Tongue (tissue), 2 donors: ENCODE data around the gene TSEN34. TPM values are rescaled to one million over a fixed set of nuclear protein-coding genes. Genes with fewer than 3 reads are reported as not detected.
"Not testable (repeated sequence)": the region's sequence is repeated elsewhere in the genome, so short reads cannot be mapped to it uniquely, and the experiment has no call there.

Source experiments
- DNase-seq: peaks from one replicate; pipeline ENCODE4 v3.0.0-alpha.2; 2015
- total RNA-seq: library from RNA; depleted of rRNA; stranded (reverse); fragments of >200 nt; gene quantifications from one replicate; pipeline ENCODE4 v1.2.3, GENCODE V29; 2014

The TSEN34 gene
- total RNA-seq, 1 donor from 2014 or later: 46.5 TPM

- DNase-seq: not testable (repeated sequence)
These were observed 49.5 kb downstream of the TSEN34 start for GRCh38 chr19:54240372-54241336.

DNA sequence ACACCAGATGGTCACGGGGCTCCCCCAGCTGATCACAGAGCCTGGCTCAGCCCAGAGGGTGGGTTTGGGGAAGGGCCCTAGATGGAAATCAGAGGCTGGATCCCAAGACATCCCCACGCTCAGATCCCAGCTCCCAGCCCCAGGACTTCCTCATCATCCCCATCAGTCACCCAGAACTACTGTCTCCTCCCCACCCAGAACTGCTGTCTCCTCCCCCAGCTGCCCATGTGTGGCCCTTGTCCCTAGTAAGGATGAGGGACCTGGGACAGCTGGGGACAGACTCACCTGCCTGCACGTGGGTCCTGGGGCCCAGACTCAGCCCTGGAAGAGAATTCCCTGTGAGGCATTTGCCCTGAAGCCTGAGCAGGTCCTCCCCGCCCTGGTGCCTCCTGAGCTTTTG, 51.1 kb downstream of the TSEN34 start:
- DNase-seq: not testable (repeated sequence)

DNA sequence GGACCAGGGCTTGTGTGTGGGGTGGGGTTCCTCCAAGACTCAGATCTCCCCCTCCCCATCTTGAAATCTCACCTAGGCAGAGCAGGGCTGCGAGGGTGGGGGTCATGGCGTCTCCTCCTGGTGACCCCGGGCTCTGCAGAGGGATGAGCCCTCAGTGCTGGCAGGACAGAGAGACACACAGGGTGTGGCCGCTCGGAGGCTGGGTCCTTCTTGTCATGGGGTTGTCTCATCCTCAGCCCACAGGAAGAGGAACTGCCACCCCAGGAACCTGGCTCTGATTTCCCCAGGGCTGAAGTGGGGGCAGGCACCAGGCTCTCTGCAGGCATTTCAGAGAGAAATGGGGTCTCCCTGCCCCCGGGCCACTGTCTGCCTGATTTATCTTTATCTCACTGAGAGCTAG, 51.5 kb downstream of the TSEN34 start, which contains the start of gene LILRA6:
Gene LILRA6 (minus strand): TSS at position 145 of the 400 bp plus-strand sequence.
- not testable (repeated sequence) for DNase-seq

DNA sequence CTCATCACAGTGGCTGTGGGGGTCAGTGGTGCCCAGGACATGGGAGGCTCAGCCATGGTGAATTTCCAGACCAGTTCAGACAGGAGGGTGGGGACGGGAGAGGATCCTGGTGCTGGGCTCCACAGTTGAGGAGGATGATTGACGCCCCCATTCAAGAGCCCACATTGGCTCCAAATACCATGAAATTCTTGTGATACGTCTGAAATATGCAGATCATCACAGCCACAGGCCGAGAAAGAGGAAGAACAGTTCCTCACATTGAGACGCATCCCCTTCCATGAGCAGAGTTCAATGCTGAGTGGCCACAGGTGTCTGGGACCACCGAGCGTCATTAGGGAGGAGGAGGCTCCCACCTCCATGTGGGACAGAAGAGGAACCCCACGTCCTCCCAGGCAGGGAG, 52.7 kb downstream of the TSEN34 start:
- not testable (repeated sequence) for DNase-seq

Other genes starting within 250 kb of the TSEN34 start
- 0.10 TPM for gene CACNG8, start 228.4 kb upstream of the TSEN34 start, total RNA-seq
- 22.2 TPM for gene CACNG6, start 199.7 kb upstream of the TSEN34 start, total RNA-seq
- gene VSTM1, start 127.4 kb upstream of the TSEN34 start, total RNA-seq: not detected
- gene TARM1, start 109.9 kb upstream of the TSEN34 start, total RNA-seq: not detected
- gene OSCAR, start 90.5 kb upstream of the TSEN34 start, total RNA-seq: 1.5 TPM
- gene NDUFA3, start 88.5 kb upstream of the TSEN34 start, total RNA-seq: 2.2 TPM
- gene TFPT, start 75.7 kb upstream of the TSEN34 start, total RNA-seq: 8.7 TPM
- gene PRPF31, start 75.6 kb upstream of the TSEN34 start, total RNA-seq: 44.9 TPM
- gene CNOT3, start 53.5 kb upstream of the TSEN34 start, total RNA-seq: 16.3 TPM
- gene LENG1, start 31.6 kb upstream of the TSEN34 start, total RNA-seq: 7.5 TPM
- 4.3 TPM for gene TMC4, start 18.1 kb upstream of the TSEN34 start, total RNA-seq
- 12.0 TPM for gene MBOAT7, start 1.7 kb upstream of the TSEN34 start, total RNA-seq
- 1,569 TPM for gene RPS9, start 9.6 kb downstream of the TSEN34 start, total RNA-seq
- 3.0 TPM for gene LILRB3, start 31.7 kb downstream of the TSEN34 start, total RNA-seq
- not detected for gene LILRA6, start 51.5 kb downstream of the TSEN34 start, total RNA-seq
- gene LILRB5, start 66.0 kb downstream of the TSEN34 start, total RNA-seq: 4.1 TPM
- gene LILRB2, start 89.8 kb downstream of the TSEN34 start, total RNA-seq: 0.72 TPM
- not detected for gene LILRA5, start 121.9 kb downstream of the TSEN34 start, total RNA-seq
- not detected for gene LILRA4, start 147.9 kb downstream of the TSEN34 start, total RNA-seq
- gene LAIR1, start 173.6 kb downstream of the TSEN34 start, total RNA-seq: 8.8 TPM
- 15.0 TPM for gene TTYH1, start 224.2 kb downstream of the TSEN34 start, total RNA-seq